Measurements from ENCODE around the gene RPS6KA5.

GRCh38 chr14:90880282-90880681, 180.2 kb downstream of the RPS6KA5 start:
- TF ChIP-seq EZH2 (IDR thresholded peaks at IDR 0.05; ENCODE audit: low read length, missing control alignments) (no peak), CTCF (conservative IDR thresholded peaks at IDR 0.05 in 1 of 2, IDR thresholded peaks at IDR 0.05 in 1 of 2; ENCODE audit: low read depth in 1 of 2, low read length in 2 of 2) (no peak)
